ENCODE measurements around the gene SPTLC1.

GRCh38 chr9:91995000-91995655 lies 120.1 kb downstream of the SPTLC1 start:
- TF ChIP-seq CTCF (IDR thresholded peaks at IDR 0.05; ENCODE audit: low read depth, low read length) (no peak), EZH2phosphoT487 (IDR thresholded peaks at IDR 0.05; ENCODE audit: low read depth) (no peak)

Measured in OCI-LY3 (cell line).